Activated naive CD4-positive, alpha-beta T cell treated with anti-CD3 and anti-CD28 coated beads, Interleukin-2, amount 50 U/mL, for 72 hours (primary cell): Measurements from ENCODE around the gene SERPINI1. TPM values are rescaled to one million over a fixed set of nuclear protein-coding genes. Genes with fewer than 3 reads are reported as not detected.
"Not testable (repeated sequence)": the region's sequence is repeated elsewhere in the genome, so short reads cannot be mapped to it uniquely, and the experiment has no call there.

Experiments
- ATAC-seq, 2 donors: fragments of 150-1000 bp; cut with Tn5 transposase; 2 replicates each; pipeline ENCODE4 v1.10.0; 2021; ENCODE audit warnings: mild to moderate bottlenecking in 2 of 2, moderate library complexity in 2 of 2
- DNase-seq, 2 donors: peaks; one replicate each; pipeline ENCODE4 v3.0.0; 2021 to 2022; ENCODE audit warnings: low spot score in 2 of 2
- H3K27ac Mint-ChIP-seq, 2 donors: one replicate each; pipeline ENCODE4 v1.8.0; 2022; ENCODE audit warnings: mild to moderate bottlenecking in 2 of 2, mixed read lengths in 2 of 2
- H3K36me3 Mint-ChIP-seq, 2 donors: one replicate each; pipeline ENCODE4 v1.8.0; 2022; ENCODE audit warnings: mixed read lengths in 2 of 2
- H3K9me3 Mint-ChIP-seq, 2 donors: one replicate each; pipeline ENCODE4 v1.8.0; 2022; ENCODE audit warnings: mixed read lengths in 2 of 2
- total RNA-seq, 2 donors: library from RNA; stranded (reverse); gene quantifications; one replicate each; pipeline ENCODE4 v1.2.3, GENCODE V29; 2022

SERPINI1 gene
- total RNA-seq, 2 donors from 2014 or later = 1.4 TPM

GRCh38 chr3:167813169-167814123 is 77.9 kb downstream of the SERPINI1 start:
- ATAC-seq = no peak
- no peak for DNase-seq
- H3K36me3 Mint-ChIP-seq = no peaks in the 10 kb centered on the region
- H3K27ac Mint-ChIP-seq = no peak overlapping the region
- no peaks in the 10 kb centered on the region for H3K9me3 Mint-ChIP-seq

- Mint-ChIP-seq H3K36me3 (no peaks in the 10 kb centered on the region), H3K27ac (no peak overlapping the region), H3K9me3 (no peaks in the 10 kb centered on the region)
- ATAC-seq = no peak
- no peak for DNase-seq
Observed at GRCh38 chr3:167814441-167814951, 79.0 kb downstream of the SERPINI1 start.

- Mint-ChIP-seq H3K36me3 (peaks cover 0 to 6% of the 10 kb centered on the region in 2 donors), H3K27ac (no peak overlapping the region), H3K9me3 (no peaks in the 10 kb centered on the region)
- DNase-seq = no peak
- ATAC-seq = no peak
Observed at GRCh38 chr3:167816953-167817352, 81.4 kb downstream of the SERPINI1 start.

GRCh38 chr3:167820102-167820865 is 84.8 kb downstream of the SERPINI1 start:
- ATAC-seq (no peak), DNase-seq (no peak)
- peaks cover 0 to 6% of the 10 kb centered on the region in 2 donors for H3K36me3 Mint-ChIP-seq
- no peak overlapping the region for H3K27ac Mint-ChIP-seq
- no peaks in the 10 kb centered on the region for H3K9me3 Mint-ChIP-seq

- DNase-seq (no peak), ATAC-seq (no peak)
- H3K9me3 Mint-ChIP-seq = no peaks in the 10 kb centered on the region
- H3K36me3 Mint-ChIP-seq = peaks cover 0 to 6% of the 10 kb centered on the region in 2 donors
- H3K27ac Mint-ChIP-seq = no peak overlapping the region
Observed at GRCh38 chr3:167821248-167821805, 85.8 kb downstream of the SERPINI1 start.

- Mint-ChIP-seq H3K36me3 (peaks cover 0 to 6% of the 10 kb centered on the region in 2 donors), H3K27ac (no peak overlapping the region), H3K9me3 (no peaks in the 10 kb centered on the region)
- DNase-seq (no peak), ATAC-seq (no peak)
Observed at GRCh38 chr3:167823738-167824137, 88.2 kb downstream of the SERPINI1 start.

GRCh38 chr3:167827588-167827987 is 92.1 kb downstream of the SERPINI1 start:
- not testable (repeated sequence) for H3K27ac Mint-ChIP-seq, H3K9me3 Mint-ChIP-seq, ATAC-seq, H3K36me3 Mint-ChIP-seq, DNase-seq

GRCh38 chr3:167829071-167829470 is 93.5 kb downstream of the SERPINI1 start:
- Mint-ChIP-seq H3K9me3 (no peaks in the 10 kb centered on the region), H3K36me3 (no peaks in the 10 kb centered on the region), H3K27ac (no peak overlapping the region)
- ATAC-seq (no peak), DNase-seq (no peak)

- Mint-ChIP-seq H3K27ac (no peak overlapping the region), H3K36me3 (no peaks in the 10 kb centered on the region), H3K9me3 (no peaks in the 10 kb centered on the region)
- no peak for DNase-seq
- no peak for ATAC-seq
Observed at GRCh38 chr3:167830007-167830406, 94.5 kb downstream of the SERPINI1 start.

GRCh38 chr3:167835359-167835758 is 99.8 kb downstream of the SERPINI1 start:
- no peaks in the 10 kb centered on the region for H3K9me3 Mint-ChIP-seq
- ATAC-seq (no peak), DNase-seq (no peak)

GRCh38 chr3:167835953-167836352 is 100.4 kb downstream of the SERPINI1 start:
- no peaks in the 10 kb centered on the region for H3K9me3 Mint-ChIP-seq
- H3K27ac Mint-ChIP-seq = no peak overlapping the region
- DNase-seq = no peak
- ATAC-seq = no peak
- no peaks in the 10 kb centered on the region for H3K36me3 Mint-ChIP-seq

More at GRCh38 chr3:167835359-167835758, 99.8 kb downstream of the SERPINI1 start:
- H3K36me3 Mint-ChIP-seq = no peaks in the 10 kb centered on the region
- H3K27ac Mint-ChIP-seq = no peak overlapping the region

- H3K27ac Mint-ChIP-seq = no peak overlapping the region
- H3K36me3 Mint-ChIP-seq = no peaks in the 10 kb centered on the region
- H3K9me3 Mint-ChIP-seq = no peaks in the 10 kb centered on the region
Observed at GRCh38 chr3:167837466-167837865, 101.9 kb downstream of the SERPINI1 start.

GRCh38 chr3:167839460-167840134 is 104.1 kb downstream of the SERPINI1 start:
- Mint-ChIP-seq H3K9me3 (no peaks in the 10 kb centered on the region), H3K36me3 (no peaks in the 10 kb centered on the region), H3K27ac (no peak overlapping the region)
- ATAC-seq (peak; percentile 33 to 62), DNase-seq (no peak)

More at GRCh38 chr3:167837466-167837865, 101.9 kb downstream of the SERPINI1 start:
- no peak for DNase-seq
- ATAC-seq = no peak

- no peak for ATAC-seq
Observed at GRCh38 chr3:167840247-167840646, 104.7 kb downstream of the SERPINI1 start.

GRCh38 chr3:167843481-167843880 is 108.0 kb downstream of the SERPINI1 start:
- DNase-seq (no peak), ATAC-seq (no peak)
- Mint-ChIP-seq H3K36me3 (no peaks in the 10 kb centered on the region), H3K27ac (no peak overlapping the region), H3K9me3 (peaks cover 4% of the 10 kb centered on the region in 2 donors)

More at GRCh38 chr3:167840247-167840646, 104.7 kb downstream of the SERPINI1 start:
- Mint-ChIP-seq H3K36me3 (no peaks in the 10 kb centered on the region), H3K9me3 (no peaks in the 10 kb centered on the region), H3K27ac (no peak overlapping the region)
- no peak for DNase-seq

- DNase-seq (no peak), ATAC-seq (peak in 1 of 2 donors; percentile 22)
- Mint-ChIP-seq H3K27ac (no peak overlapping the region), H3K36me3 (no peaks in the 10 kb centered on the region), H3K9me3 (peaks cover 4% of the 10 kb centered on the region in 2 donors)
Observed at GRCh38 chr3:167843886-167844285, 108.4 kb downstream of the SERPINI1 start.
